NCI-H2029 treated with DMSO at 0.1 percent for 48 hours (cell line): ENCODE data around the gene MED27.

Source experiments
- DNase-seq: peaks from one replicate; lab custom pipeline; 2025; lab: John Stamatoyannopoulos, UW

Gene MED27

GRCh38 chr9:131965841-131966240, 113.8 kb downstream of the MED27 start:
- no peak for DNase-seq

- no peak for DNase-seq
Observed at GRCh38 chr9:131965103-131965502, 114.6 kb downstream of the MED27 start.

GRCh38 chr9:131963072-131964030, 116.3 kb downstream of the MED27 start:
- DNase-seq, result no peak

GRCh38 chr9:131961496-131961880, 118.2 kb downstream of the MED27 start:
- DNase-seq, result no peak

GRCh38 chr9:131960851-131961495, 118.7 kb downstream of the MED27 start:
- peak; percentile 19 for DNase-seq

GRCh38 chr9:131960311-131960710, 119.4 kb downstream of the MED27 start:
- no peak for DNase-seq

GRCh38 chr9:131959887-131960286, 119.8 kb downstream of the MED27 start:
- no peak for DNase-seq

GRCh38 chr9:131959056-131959455, 120.6 kb downstream of the MED27 start:
- no peak for DNase-seq

- DNase-seq, result no peak
Observed at GRCh38 chr9:131954299-131954698, 125.4 kb downstream of the MED27 start.

- no peak for DNase-seq
Observed at GRCh38 chr9:131951905-131952304, 127.8 kb downstream of the MED27 start.

- no peak for DNase-seq
Observed at GRCh38 chr9:131951155-131951554, 128.5 kb downstream of the MED27 start.

GRCh38 chr9:131950487-131950886, 129.2 kb downstream of the MED27 start:
- DNase-seq, result no peak

- DNase-seq, result no peak
Observed at GRCh38 chr9:131946180-131946579, 133.5 kb downstream of the MED27 start.

- DNase-seq, result peak; percentile 23
Observed at GRCh38 chr9:131943351-131943841, 136.3 kb downstream of the MED27 start.

GRCh38 chr9:131942146-131942720, 137.4 kb downstream of the MED27 start:
- no peak for DNase-seq

GRCh38 chr9:131937451-131937850, 142.2 kb downstream of the MED27 start:
- DNase-seq, result no peak

- DNase-seq, result no peak
Observed at GRCh38 chr9:131936929-131937328, 142.7 kb downstream of the MED27 start.

- no peak for DNase-seq
Observed at GRCh38 chr9:131934673-131935072, 145.0 kb downstream of the MED27 start.

- DNase-seq, result no peak
Observed at GRCh38 chr9:131927091-131927490, 152.6 kb downstream of the MED27 start.

GRCh38 chr9:131926360-131926922, 153.2 kb downstream of the MED27 start:
- DNase-seq, result no peak

- no peak for DNase-seq
Observed at GRCh38 chr9:131925677-131926177, 153.9 kb downstream of the MED27 start.

GRCh38 chr9:131923766-131924165, 155.9 kb downstream of the MED27 start:
- no peak for DNase-seq
